ENCODE measurements around the gene TMEM9.

- no peak for TF ChIP-seq ZNF274 (IDR thresholded peaks at IDR 0.05; ENCODE audit: low read depth, low read length)
- no peak for TF ChIP-seq YY1 (IDR thresholded peaks at IDR 0.05; ENCODE audit: insufficient read depth, insufficient read length)
These were observed 9.4 kb upstream of the TMEM9 start for GRCh38 chr1:201163707-201164106.

Data from NT2/D1 (cell line).